A673 (cell line): Measurements from ENCODE around the gene UFSP1. TPM values are rescaled to one million over a fixed set of nuclear protein-coding genes. Genes with fewer than 3 reads are reported as not detected.

ENCODE experiments used
- BruUV-seq: library from RNA; stranded (reverse); fragments of 400-500 nt; replicated peaks from 2 replicates; lab custom pipeline; 2021; lab: Mats Ljungman, UMichigan
- CTCF ChIA-PET: fragments of 300-600 bp; sonication (Branson Sonifier 250); formaldehyde crosslinking; loops from one replicate; lab custom pipeline; 2022; ENCODE audit warnings: antibody characterized with exemption; lab: Charles Lee
- POLR2A ChIA-PET: fragments of 300-600 bp; sonication (Branson Sonifier 250); formaldehyde crosslinking; loops from one replicate; lab custom pipeline; 2022; ENCODE audit warnings: antibody characterized with exemption; ENCODE audit not compliant: low non-redundant PET; lab: Charles Lee
- DNase-seq: peaks from one replicate; pipeline ENCODE4 v3.0.0-alpha.2; 2015; ENCODE audit warnings: low spot score
- H3K27ac ChIP-seq: fragments of 200-600 bp; sonication (generic); 2 replicates; pipeline ENCODE4 v1.5.1; 2016; ENCODE audit warnings: mixed run types, low read depth, mild to moderate bottlenecking, mixed read lengths, antibody characterized with exemption, low read length; ENCODE audit not compliant: poor library complexity, severe bottlenecking
- H3K27me3 ChIP-seq: fragments of 200-600 bp; sonication (generic); replicated peaks from 2 replicates; pipeline ENCODE4 v1.6.1; 2017; ENCODE audit warnings: mixed run types, low read depth, mild to moderate bottlenecking, mixed read lengths, antibody characterized with exemption, low read length; ENCODE audit not compliant: insufficient read depth, poor library complexity
- H3K36me3 ChIP-seq: fragments of 200-600 bp; sonication (generic); 2 replicates; pipeline ENCODE4 v1.6.1; 2016; ENCODE audit warnings: mixed run types, mild to moderate bottlenecking, mixed read lengths, antibody characterized with exemption, low read length; ENCODE audit not compliant: insufficient read depth, poor library complexity, severe bottlenecking
- H3K4me1 ChIP-seq: fragments of 200-600 bp; sonication (generic); 2 replicates; pipeline ENCODE4 v1.6.1; 2017; ENCODE audit warnings: mixed run types, mild to moderate bottlenecking, mixed read lengths, antibody characterized with exemption, low read length; ENCODE audit not compliant: insufficient read depth, poor library complexity, severe bottlenecking
- H3K4me3 ChIP-seq: fragments of 200-600 bp; sonication (generic); 2 replicates; pipeline ENCODE4 v1.5.1; 2016; ENCODE audit warnings: low read depth, mixed run types, mild to moderate bottlenecking, mixed read lengths, low read length; ENCODE audit not compliant: poor library complexity, severe bottlenecking
- H3K9me3 ChIP-seq: fragments of 200-600 bp; sonication (generic); 2 replicates; pipeline ENCODE4 v1.6.1; 2016; ENCODE audit warnings: mixed run types, low read depth, mild to moderate bottlenecking, mixed read lengths, antibody characterized with exemption, low read length; ENCODE audit not compliant: poor library complexity, severe bottlenecking
- CTCF ChIP-seq: fragments of 300-800, 200-600 bp; sonication (generic); conservative IDR thresholded peaks from 2 replicates; pipeline ENCODE4 v1.5.1; 2017; ENCODE audit warnings: low read depth, mild to moderate bottlenecking, antibody characterized with exemption, low read length, moderate library complexity, mixed read lengths
- EZH2 ChIP-seq: fragments of 200-600 bp; sonication (generic); IDR thresholded peaks from 2 replicates; pipeline ENCODE4 v1.6.1; 2017; ENCODE audit warnings: borderline replicate concordance, low read depth, mild to moderate bottlenecking, mixed read lengths, antibody characterized with exemption, low read length; ENCODE audit not compliant: poor library complexity, severe bottlenecking
- intact Hi-C: fragments of 100-400 bp; cut with micrococcal nuclease; formaldehyde crosslinking; loops from one replicate; pipeline ENCODE4 v1.10.0; 2022; ENCODE audit not compliant: unreplicated experiment
- total RNA-seq: library from RNA; stranded (reverse); gene quantifications from 2 replicates; pipeline ENCODE4 v1.2.3, GENCODE V29; 2021

Gene UFSP1
- total RNA-seq, 1 experiment from 2014 or later: 5.0 TPM

GRCh38 chr7:100874577-100875355 lies 14.7 kb downstream of the UFSP1 start, which contains the start of gene SRRT:
Gene SRRT, plus strand, starts transcription at chr7:100875103. Its CDS starts 488 bp downstream, at chr7:100875591.
- Histone ChIP-seq H3K27ac (peak within 1 kb of the TSS; percentile 98), H3K36me3 (peaks cover 74% of the 10 kb centered on the region), H3K4me3 (peak within 1 kb of the TSS; percentile 99), H3K4me1 (peaks cover 20% of the 10 kb centered on the region), H3K9me3 (no peaks in the 10 kb centered on the region), H3K27me3 (no peaks in the 10 kb centered on the region)
- DNase-seq: peak; percentile 100
- POLR2A ChIA-PET: interaction anchor here (0.5 to 1.1 kb wide), 7 partner anchors 13 to 860 kb away, joined by 3 to 6 read pairs (median 4); partner anchors contain the start of genes MOSPD3 and SLC12A9
- CTCF ChIA-PET: interaction anchor here (0.5 to 1.4 kb wide), 5 partner anchors 15 to 318 kb away, joined by 3 to 10 read pairs (median 4); partner anchors contain the start of genes POP7, SLC12A9 and UFSP1
- TSS peak; percentile 97 for BruUV-seq
- intact Hi-C loops: no loop called here
- TF ChIP-seq CTCF (0 out of 2 replicates have a peak, but pooled peaks have one; percentile 20), EZH2 (no peak)

GRCh38 chr7:100874300-100874576 lies 15.3 kb downstream of the UFSP1 start:
- Histone ChIP-seq H3K9me3 (no peaks in the 10 kb centered on the region), H3K27ac (peak overlapping the region; percentile 98), H3K4me1 (peaks cover 20% of the 10 kb centered on the region), H3K4me3 (peak overlapping the region; percentile 99), H3K27me3 (no peaks in the 10 kb centered on the region), H3K36me3 (peaks cover 69% of the 10 kb centered on the region)
- CTCF ChIA-PET: no interaction called here
- TF ChIP-seq EZH2: no peak
- TF ChIP-seq CTCF: no peak
- no peak for DNase-seq
- intact Hi-C loops: no loop called here
- POLR2A ChIA-PET: interaction anchor here (1.1 kb wide), 1 partner anchor 860 kb away, joined by 3 read pairs; no protein-coding TSS in a partner anchor
- BruUV-seq: no TSS peak

- CTCF ChIA-PET: no interaction called here
- Histone ChIP-seq H3K9me3 (no peaks in the 10 kb centered on the region), H3K4me3 (peak overlapping the region; percentile 99), H3K4me1 (peaks cover 20% of the 10 kb centered on the region), H3K27ac (peak overlapping the region; percentile 98), H3K36me3 (peaks cover 65% of the 10 kb centered on the region), H3K27me3 (no peaks in the 10 kb centered on the region)
- intact Hi-C loops: no loop called here
- DNase-seq: no peak
- TF ChIP-seq CTCF: no peak
- no peak for TF ChIP-seq EZH2
- no TSS peak for BruUV-seq
- POLR2A ChIA-PET: no interaction called here
Observed at GRCh38 chr7:100873599-100874299, 15.8 kb downstream of the UFSP1 start.
